ENCODE data around the gene UGT3A2. TPM values are rescaled to one million over a fixed set of nuclear protein-coding genes. Genes with fewer than 3 reads are reported as not detected.

The UGT3A2 gene
- total RNA-seq, 1 donor from 2014 or later: not detected

GRCh38 chr5:36060420-36060887 lies 6.2 kb downstream of the UGT3A2 start:
- Mint-ChIP-seq H3K4me1 (no peaks in the 10 kb centered on the region), H3K27ac (no peak overlapping the region), H3K36me3 (ENCODE audit: low read depth) (no peaks in the 10 kb centered on the region), H3K27me3 (peaks cover 26% of the 10 kb centered on the region), H3K4me3 (no peak overlapping the region), H3K9me3 (no peaks in the 10 kb centered on the region)
- intact Hi-C loops (cut with micrococcal nuclease): no loop called here
- DNase-seq: peak; percentile 27

GRCh38 chr5:36059571-36060419 lies 6.9 kb downstream of the UGT3A2 start:
- Mint-ChIP-seq H3K4me3 (no peak overlapping the region), H3K9me3 (no peaks in the 10 kb centered on the region), H3K27me3 (peaks cover 21% of the 10 kb centered on the region), H3K4me1 (no peaks in the 10 kb centered on the region), H3K27ac (no peak overlapping the region), H3K36me3 (ENCODE audit: low read depth) (no peaks in the 10 kb centered on the region)
- DNase-seq: peak; percentile 45
- intact Hi-C loops (cut with micrococcal nuclease): no loop called here

GRCh38 chr5:36058776-36059175 lies 7.9 kb downstream of the UGT3A2 start:
- DNase-seq: peak; percentile 33
- Mint-ChIP-seq H3K36me3 (ENCODE audit: low read depth) (no peaks in the 10 kb centered on the region), H3K27ac (no peak overlapping the region), H3K27me3 (peaks cover 17% of the 10 kb centered on the region), H3K9me3 (no peaks in the 10 kb centered on the region), H3K4me3 (no peak overlapping the region), H3K4me1 (no peaks in the 10 kb centered on the region)
- intact Hi-C loops (cut with micrococcal nuclease): no loop called here

- DNase-seq: peak; percentile 12
- intact Hi-C loops (cut with micrococcal nuclease): no loop called here
- Mint-ChIP-seq H3K27ac (no peak overlapping the region), H3K27me3 (peaks cover 20% of the 10 kb centered on the region), H3K36me3 (ENCODE audit: low read depth) (no peaks in the 10 kb centered on the region), H3K9me3 (no peaks in the 10 kb centered on the region), H3K4me1 (no peaks in the 10 kb centered on the region), H3K4me3 (no peak overlapping the region)
These were observed 9.3 kb downstream of the UGT3A2 start for GRCh38 chr5:36057386-36057785.

- Mint-ChIP-seq H3K9me3 (no peaks in the 10 kb centered on the region), H3K27ac (no peak overlapping the region), H3K4me3 (no peak overlapping the region), H3K36me3 (ENCODE audit: low read depth) (no peaks in the 10 kb centered on the region), H3K27me3 (peaks cover 21% of the 10 kb centered on the region), H3K4me1 (no peaks in the 10 kb centered on the region)
- DNase-seq: no peak
- intact Hi-C loops (cut with micrococcal nuclease): no loop called here
These were observed 10.3 kb downstream of the UGT3A2 start for GRCh38 chr5:36056422-36056821.

GRCh38 chr5:36055984-36056383 lies 10.7 kb downstream of the UGT3A2 start:
- Mint-ChIP-seq H3K36me3 (ENCODE audit: low read depth) (no peaks in the 10 kb centered on the region), H3K9me3 (no peaks in the 10 kb centered on the region), H3K27me3 (peaks cover 21% of the 10 kb centered on the region), H3K27ac (no peak overlapping the region), H3K4me3 (no peak overlapping the region), H3K4me1 (no peaks in the 10 kb centered on the region)
- intact Hi-C loops (cut with micrococcal nuclease): no loop called here
- DNase-seq: peak; percentile 34

- Mint-ChIP-seq H3K4me3 (no peak overlapping the region), H3K27me3 (peaks cover 18% of the 10 kb centered on the region), H3K36me3 (ENCODE audit: low read depth) (no peaks in the 10 kb centered on the region), H3K4me1 (no peaks in the 10 kb centered on the region), H3K9me3 (no peaks in the 10 kb centered on the region), H3K27ac (no peak overlapping the region)
- no peak for DNase-seq
- intact Hi-C loops (cut with micrococcal nuclease): no loop called here
These were observed 12.0 kb downstream of the UGT3A2 start for GRCh38 chr5:36054647-36055046.

- Mint-ChIP-seq H3K36me3 (ENCODE audit: low read depth) (no peaks in the 10 kb centered on the region), H3K9me3 (no peaks in the 10 kb centered on the region), H3K27me3 (peaks cover 11% of the 10 kb centered on the region), H3K27ac (no peak overlapping the region), H3K4me1 (no peaks in the 10 kb centered on the region), H3K4me3 (no peak overlapping the region)
- intact Hi-C loops (cut with micrococcal nuclease): no loop called here
- no peak for DNase-seq
These were observed 14.1 kb downstream of the UGT3A2 start for GRCh38 chr5:36052538-36052937.

- DNase-seq: no peak
- H3K9me3 Mint-ChIP-seq: no peaks in the 10 kb centered on the region
- intact Hi-C loops (cut with micrococcal nuclease): no loop called here
- no peaks in the 10 kb centered on the region for H3K36me3 Mint-ChIP-seq (ENCODE audit: low read depth)
- H3K4me1 Mint-ChIP-seq: no peaks in the 10 kb centered on the region
- H3K27me3 Mint-ChIP-seq: peaks cover 11% of the 10 kb centered on the region
- no peak overlapping the region for H3K27ac Mint-ChIP-seq
- no peak overlapping the region for H3K4me3 Mint-ChIP-seq
These were observed 16.7 kb downstream of the UGT3A2 start for GRCh38 chr5:36049949-36050348.

- no peaks in the 10 kb centered on the region for H3K4me1 Mint-ChIP-seq
These were observed 19.1 kb downstream of the UGT3A2 start for GRCh38 chr5:36047384-36048160.

GRCh38 chr5:36045895-36046294 lies 20.8 kb downstream of the UGT3A2 start:
- Mint-ChIP-seq H3K4me3 (no peak overlapping the region), H3K4me1 (no peaks in the 10 kb centered on the region), H3K9me3 (no peaks in the 10 kb centered on the region), H3K36me3 (ENCODE audit: low read depth) (no peaks in the 10 kb centered on the region), H3K27me3 (peaks cover 22% of the 10 kb centered on the region), H3K27ac (no peak overlapping the region)
- DNase-seq: no peak
- intact Hi-C loops (cut with micrococcal nuclease): no loop called here

More at GRCh38 chr5:36047384-36048160, 19.1 kb downstream of the UGT3A2 start:
- Mint-ChIP-seq H3K27ac (no peak overlapping the region), H3K27me3 (peaks cover 13% of the 10 kb centered on the region), H3K9me3 (no peaks in the 10 kb centered on the region), H3K4me3 (no peak overlapping the region), H3K36me3 (ENCODE audit: low read depth) (no peaks in the 10 kb centered on the region)
- intact Hi-C loops (cut with micrococcal nuclease): no loop called here
- no peak for DNase-seq

GRCh38 chr5:36041537-36041845 lies 25.2 kb downstream of the UGT3A2 start:
- no peaks in the 10 kb centered on the region for H3K4me1 Mint-ChIP-seq
- DNase-seq: peak; percentile 22
- H3K36me3 Mint-ChIP-seq (ENCODE audit: low read depth): no peaks in the 10 kb centered on the region
- intact Hi-C loops (cut with micrococcal nuclease): no loop called here
- no peaks in the 10 kb centered on the region for H3K9me3 Mint-ChIP-seq
- H3K27ac Mint-ChIP-seq: no peak overlapping the region
- no peak overlapping the region for H3K4me3 Mint-ChIP-seq
- peaks cover 22% of the 10 kb centered on the region for H3K27me3 Mint-ChIP-seq

GRCh38 chr5:36040651-36041536 lies 25.8 kb downstream of the UGT3A2 start:
- Mint-ChIP-seq H3K36me3 (ENCODE audit: low read depth) (no peaks in the 10 kb centered on the region), H3K4me3 (no peak overlapping the region), H3K9me3 (no peaks in the 10 kb centered on the region), H3K27ac (no peak overlapping the region), H3K4me1 (no peaks in the 10 kb centered on the region), H3K27me3 (peaks cover 19% of the 10 kb centered on the region)
- intact Hi-C loops (cut with micrococcal nuclease): no loop called here
- DNase-seq: no peak
